Liver (tissue), 9 donors: ENCODE measurements around the gene GPR31. TPM values are rescaled to one million over a fixed set of nuclear protein-coding genes. Genes with fewer than 3 reads are reported as not detected.

Source experiments
- DNase-seq: peaks from one replicate; pipeline ENCODE4 v3.0.0-alpha.2; 2017; ENCODE audit warnings: low spot score
- H3K27ac ChIP-seq, 2 donors: one replicate each; pipeline ENCODE4 v1.7.0; 2013; ENCODE audit warnings: inconsistent platforms in 2 of 2, low read length in 2 of 2, control low read depth in 1 of 2, low read depth in 1 of 2, mild to moderate bottlenecking in 1 of 2
- H3K27me3 ChIP-seq, 4 donors: one replicate each; pipeline versions ENCODE4 v1.6.1 to v1.7.0; 2013; ENCODE audit warnings: low read length in 3 of 4, inconsistent platforms in 1 of 4, mild to moderate bottlenecking in 1 of 4, moderate library complexity in 1 of 4; ENCODE audit not compliant: control insufficient read depth in 4 of 4, insufficient read depth in 4 of 4
- H3K36me3 ChIP-seq, 4 donors: one replicate each; pipeline versions ENCODE4 v1.6.1 to v1.7.0; 2013; ENCODE audit warnings: low read length in 3 of 4, mild to moderate bottlenecking in 3 of 4, low read depth in 1 of 4, moderate library complexity in 1 of 4; ENCODE audit not compliant: control insufficient read depth in 4 of 4, insufficient read depth in 3 of 4
- H3K4me1 ChIP-seq, 4 donors: one replicate each; pipeline versions ENCODE4 v1.6.1 to v1.7.0; 2013; ENCODE audit warnings: low read length in 3 of 4, mild to moderate bottlenecking in 3 of 4, moderate library complexity in 1 of 4; ENCODE audit not compliant: control insufficient read depth in 4 of 4, insufficient read depth in 4 of 4
- H3K4me3 ChIP-seq, 3 donors: one replicate each; pipeline versions ENCODE4 v1.6.1 to v1.7.0; 2013; ENCODE audit warnings: low read length in 3 of 3, control low read depth in 1 of 3, low read depth in 1 of 3, mild to moderate bottlenecking in 1 of 3
- H3K9ac ChIP-seq, 2 donors: one replicate each; pipeline ENCODE4 v1.7.0; 2013; ENCODE audit warnings: low read length in 2 of 2, mild to moderate bottlenecking in 2 of 2, moderate library complexity in 2 of 2, control low read depth in 1 of 2, low read depth in 1 of 2
- H3K9me3 ChIP-seq, 4 donors: one replicate each; pipeline versions ENCODE4 v1.6.1 to v1.7.0; 2013; ENCODE audit warnings: low read length in 3 of 4; ENCODE audit not compliant: control insufficient read depth in 4 of 4
- ATF3 ChIP-seq: IDR thresholded peaks from 2 replicates; pipeline ENCODE4 v1.6.1; 2016; ENCODE audit warnings: antibody characterized with exemption
- CTCF ChIP-seq: fragments of 150-350 bp; IDR thresholded peaks from 2 replicates; pipeline ENCODE4 v1.5.1; 2017; ENCODE audit warnings: improper control_type of control experiment, low read depth, low read length; ENCODE audit not compliant: missing input control
- EGR1 ChIP-seq, 2 donors: IDR thresholded peaks; 2 replicates each; pipeline ENCODE4 v1.6.1; 2016 to 2018; ENCODE audit warnings: antibody characterized with exemption in 2 of 2, low read depth in 2 of 2
- FOXA1 ChIP-seq: IDR thresholded peaks from 2 replicates; pipeline ENCODE4 v1.6.1; 2016; ENCODE audit warnings: antibody characterized with exemption
- FOXA2 ChIP-seq: IDR thresholded peaks from 2 replicates; pipeline ENCODE4 v1.6.1; 2016; ENCODE audit warnings: antibody characterized with exemption
- GABPA ChIP-seq, 2 donors: IDR thresholded peaks in 1 of 2; conservative IDR thresholded peaks in 1 of 2; 2 replicates each; pipeline ENCODE4 v1.6.1; 2016; ENCODE audit warnings: antibody characterized with exemption in 2 of 2, mild to moderate bottlenecking in 1 of 2, moderate library complexity in 1 of 2
- HNF4A ChIP-seq, 2 donors: conservative IDR thresholded peaks; 2 replicates each; pipeline ENCODE4 v1.6.1; 2016; ENCODE audit warnings: antibody characterized with exemption in 2 of 2, mild to moderate bottlenecking in 2 of 2
- HNF4G ChIP-seq: IDR thresholded peaks from 2 replicates; pipeline ENCODE4 v1.6.1; 2016; ENCODE audit warnings: antibody characterized with exemption
- JUND ChIP-seq, 2 donors: IDR thresholded peaks; 2 replicates each; pipeline ENCODE4 v1.6.1; 2016; ENCODE audit warnings: antibody characterized with exemption in 2 of 2
- NR2F2 ChIP-seq: IDR thresholded peaks from 2 replicates; pipeline ENCODE4 v1.6.1; 2016; ENCODE audit warnings: antibody characterized with exemption
- RAD21 ChIP-seq, 2 donors: IDR thresholded peaks; 2 replicates each; pipeline ENCODE4 v1.6.1; 2016; ENCODE audit warnings: antibody characterized with exemption in 2 of 2, mild to moderate bottlenecking in 2 of 2
- RXRA ChIP-seq, 2 donors: IDR thresholded peaks; 2 replicates each; pipeline ENCODE4 v1.6.1; 2017 to 2018; ENCODE audit warnings: antibody characterized with exemption in 2 of 2, mild to moderate bottlenecking in 1 of 2
- SP1 ChIP-seq: IDR thresholded peaks from 2 replicates; pipeline ENCODE4 v1.6.1; 2018; ENCODE audit warnings: antibody characterized with exemption, mild to moderate bottlenecking
- TAF1 ChIP-seq: conservative IDR thresholded peaks from 2 replicates; pipeline ENCODE4 v1.6.1; 2016; ENCODE audit warnings: antibody characterized with exemption, mild to moderate bottlenecking
- YY1 ChIP-seq: IDR thresholded peaks from 2 replicates; pipeline ENCODE4 v1.6.1; 2016; ENCODE audit warnings: antibody characterized with exemption, mild to moderate bottlenecking
- WGBS: extraction: QIAGEN DNeasy Blood & Tissue Kit; methylation state at CpG from one replicate; pipeline ENCODE4 v1.1.7; 2013; 5-methylcytosine and 5-hydroxymethylcytosine counted together
- polyA plus RNA-seq, 2 donors: library from polyadenylated mRNA; stranded (reverse) in 1 of 2; unstranded in 1 of 2; fragments of 200-250 nt in 1 of 2; fragments of >200 nt in 1 of 2; fragmentation: Nextera tagmentation in 1 of 2; extraction: Ambion mirVana in 1 of 2; gene quantifications; one replicate each; pipeline versions ENCODE4 v1.2.1 to v1.2.3, GENCODE V29; 2013 to 2015
- total RNA-seq, 2 donors: library from RNA; depleted of rRNA; stranded (reverse); fragments of >200 nt; gene quantifications; one replicate each; pipeline ENCODE4 v1.2.3, GENCODE V29; 2014
- TF ChIP-seq, protein P1 (sequence below): IDR thresholded peaks from 2 replicates; pipeline ENCODE4 v1.6.1; 2016; ENCODE audit warnings: antibody characterized with exemption, mild to moderate bottlenecking
- TF ChIP-seq, protein P2 (sequence below): IDR thresholded peaks from 2 replicates; pipeline ENCODE4 v1.6.1; 2016; ENCODE audit warnings: antibody characterized with exemption
- TF ChIP-seq, protein P3 (sequence below): IDR thresholded peaks from 2 replicates; pipeline ENCODE4 v1.6.1; 2016; ENCODE audit warnings: antibody characterized with exemption
- donor health status: healthy.
- donor health status: healthy.
- donor health status: healthy.
- donor health status: healthy.
- donor health status: healthy.

GPR31 gene
- total and polyA plus RNA-seq, 4 donors: not detected

- Histone ChIP-seq H3K36me3 (no peaks in the 10 kb centered on the region), H3K4me3 (no peak overlapping the region), H3K9me3 (no peaks in the 10 kb centered on the region), H3K9ac (no peak overlapping the region), H3K27ac (no peak overlapping the region), H3K27me3 (no peaks in the 10 kb centered on the region), H3K4me1 (no peaks in the 10 kb centered on the region)
- TF ChIP-seq RAD21 (IDR thresholded peaks at IDR 0.05) (no peak), EGR1 (IDR thresholded peaks at IDR 0.05; ENCODE audit: low read depth in 2 of 2) (no peak), NR2F2 (no peak), YY1 (no peak), RXRA (IDR thresholded peaks at IDR 0.05) (no peak), HNF4G (no peak), FOXA2 (no peak), TAF1 (no peak), FOXA1 (no peak), GABPA (IDR thresholded peaks at IDR 0.05 in 1 of 2, conservative IDR thresholded peaks at IDR 0.05 in 1 of 2) (no peak), JUND (IDR thresholded peaks at IDR 0.05) (no peak), CTCF (no peak), SP1 (no peak), ATF3 (no peak), HNF4A (conservative IDR thresholded peaks at IDR 0.05) (no peak)
- TF ChIP-seq, protein P1, sequence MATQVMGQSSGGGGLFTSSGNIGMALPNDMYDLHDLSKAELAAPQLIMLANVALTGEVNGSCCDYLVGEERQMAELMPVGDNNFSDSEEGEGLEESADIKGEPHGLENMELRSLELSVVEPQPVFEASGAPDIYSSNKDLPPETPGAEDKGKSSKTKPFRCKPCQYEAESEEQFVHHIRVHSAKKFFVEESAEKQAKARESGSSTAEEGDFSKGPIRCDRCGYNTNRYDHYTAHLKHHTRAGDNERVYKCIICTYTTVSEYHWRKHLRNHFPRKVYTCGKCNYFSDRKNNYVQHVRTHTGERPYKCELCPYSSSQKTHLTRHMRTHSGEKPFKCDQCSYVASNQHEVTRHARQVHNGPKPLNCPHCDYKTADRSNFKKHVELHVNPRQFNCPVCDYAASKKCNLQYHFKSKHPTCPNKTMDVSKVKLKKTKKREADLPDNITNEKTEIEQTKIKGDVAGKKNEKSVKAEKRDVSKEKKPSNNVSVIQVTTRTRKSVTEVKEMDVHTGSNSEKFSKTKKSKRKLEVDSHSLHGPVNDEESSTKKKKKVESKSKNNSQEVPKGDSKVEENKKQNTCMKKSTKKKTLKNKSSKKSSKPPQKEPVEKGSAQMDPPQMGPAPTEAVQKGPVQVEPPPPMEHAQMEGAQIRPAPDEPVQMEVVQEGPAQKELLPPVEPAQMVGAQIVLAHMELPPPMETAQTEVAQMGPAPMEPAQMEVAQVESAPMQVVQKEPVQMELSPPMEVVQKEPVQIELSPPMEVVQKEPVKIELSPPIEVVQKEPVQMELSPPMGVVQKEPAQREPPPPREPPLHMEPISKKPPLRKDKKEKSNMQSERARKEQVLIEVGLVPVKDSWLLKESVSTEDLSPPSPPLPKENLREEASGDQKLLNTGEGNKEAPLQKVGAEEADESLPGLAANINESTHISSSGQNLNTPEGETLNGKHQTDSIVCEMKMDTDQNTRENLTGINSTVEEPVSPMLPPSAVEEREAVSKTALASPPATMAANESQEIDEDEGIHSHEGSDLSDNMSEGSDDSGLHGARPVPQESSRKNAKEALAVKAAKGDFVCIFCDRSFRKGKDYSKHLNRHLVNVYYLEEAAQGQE: no peak
- TF ChIP-seq, protein P2, sequence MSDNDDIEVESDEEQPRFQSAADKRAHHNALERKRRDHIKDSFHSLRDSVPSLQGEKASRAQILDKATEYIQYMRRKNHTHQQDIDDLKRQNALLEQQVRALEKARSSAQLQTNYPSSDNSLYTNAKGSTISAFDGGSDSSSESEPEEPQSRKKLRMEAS: no peak
- TF ChIP-seq, protein P3, sequence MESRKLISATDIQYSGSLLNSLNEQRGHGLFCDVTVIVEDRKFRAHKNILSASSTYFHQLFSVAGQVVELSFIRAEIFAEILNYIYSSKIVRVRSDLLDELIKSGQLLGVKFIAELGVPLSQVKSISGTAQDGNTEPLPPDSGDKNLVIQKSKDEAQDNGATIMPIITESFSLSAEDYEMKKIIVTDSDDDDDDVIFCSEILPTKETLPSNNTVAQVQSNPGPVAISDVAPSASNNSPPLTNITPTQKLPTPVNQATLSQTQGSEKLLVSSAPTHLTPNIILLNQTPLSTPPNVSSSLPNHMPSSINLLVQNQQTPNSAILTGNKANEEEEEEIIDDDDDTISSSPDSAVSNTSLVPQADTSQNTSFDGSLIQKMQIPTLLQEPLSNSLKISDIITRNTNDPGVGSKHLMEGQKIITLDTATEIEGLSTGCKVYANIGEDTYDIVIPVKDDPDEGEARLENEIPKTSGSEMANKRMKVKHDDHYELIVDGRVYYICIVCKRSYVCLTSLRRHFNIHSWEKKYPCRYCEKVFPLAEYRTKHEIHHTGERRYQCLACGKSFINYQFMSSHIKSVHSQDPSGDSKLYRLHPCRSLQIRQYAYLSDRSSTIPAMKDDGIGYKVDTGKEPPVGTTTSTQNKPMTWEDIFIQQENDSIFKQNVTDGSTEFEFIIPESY: no peak
- DNase-seq: no peak
- WGBS: 83% methylated on average over 10 of the region's 10 CpGs
Measured at GRCh38 chr6:167115054-167115453, 42.7 kb downstream of the GPR31 start.
